Hematopoietic multipotent progenitor cell treated with erythropoietin and hydrocortisone succinate and interleukin-3 and kit ligand, for 4 days (in vitro differentiated cells): Measurements from ENCODE around the gene CCT7.
A peak's percentile ranks its signal among the peaks of the same experiment; 100 is the strongest.
"Not testable (repeated sequence)": the region's sequence is repeated elsewhere in the genome, so short reads cannot be mapped to it uniquely, and the experiment has no call there.

Experiments
- DNase-seq: peaks from one replicate; pipeline ENCODE4 v3.0.0-alpha.2; 2015

CCT7 gene

GRCh38 chr2:73233932-73234832 lies at the start of gene CCT7:
TSS of gene CCT7 (plus strand) at chr2:73234308. CDS start at chr2:73234379, 71 bp downstream.
- DNase-seq = peak; percentile 98

GRCh38 chr2:73185965-73186364 lies 48.1 kb upstream of the CCT7 start:
- DNase-seq = no peak

GRCh38 chr2:73187549-73187948 lies 46.6 kb upstream of the CCT7 start:
- DNase-seq = no peak

- DNase-seq = no peak
Measured at GRCh38 chr2:73197579-73197978, 36.5 kb upstream of the CCT7 start.

DNA sequence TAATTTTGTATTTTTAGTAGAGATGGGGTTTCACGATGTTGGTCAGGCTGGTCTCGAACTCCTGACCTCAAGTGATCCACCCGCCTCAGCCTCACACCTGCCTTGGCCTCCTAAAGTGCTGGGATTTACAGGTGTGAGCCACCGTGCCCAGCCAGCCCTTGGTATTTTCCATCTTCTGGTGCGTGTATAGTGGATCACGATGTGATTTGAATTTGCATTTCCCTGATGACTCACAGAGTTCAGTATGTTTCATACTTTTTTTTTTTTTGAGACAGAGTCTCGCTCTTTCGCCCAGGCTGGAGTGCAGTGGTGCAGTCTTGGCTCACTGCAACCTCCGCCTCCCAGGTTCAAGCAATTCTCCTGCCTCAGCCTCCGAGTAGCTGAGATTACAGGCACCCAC lies 33.8 kb upstream of the CCT7 start:
- not testable (repeated sequence) for DNase-seq

GRCh38 chr2:73202156-73203054 lies 31.7 kb upstream of the CCT7 start, which contains the start of gene NOTO:
TSS of gene NOTO (plus strand) at chr2:73202574. CDS start at chr2:73202667, 93 bp downstream.
- DNase-seq = peak; percentile 21

DNA sequence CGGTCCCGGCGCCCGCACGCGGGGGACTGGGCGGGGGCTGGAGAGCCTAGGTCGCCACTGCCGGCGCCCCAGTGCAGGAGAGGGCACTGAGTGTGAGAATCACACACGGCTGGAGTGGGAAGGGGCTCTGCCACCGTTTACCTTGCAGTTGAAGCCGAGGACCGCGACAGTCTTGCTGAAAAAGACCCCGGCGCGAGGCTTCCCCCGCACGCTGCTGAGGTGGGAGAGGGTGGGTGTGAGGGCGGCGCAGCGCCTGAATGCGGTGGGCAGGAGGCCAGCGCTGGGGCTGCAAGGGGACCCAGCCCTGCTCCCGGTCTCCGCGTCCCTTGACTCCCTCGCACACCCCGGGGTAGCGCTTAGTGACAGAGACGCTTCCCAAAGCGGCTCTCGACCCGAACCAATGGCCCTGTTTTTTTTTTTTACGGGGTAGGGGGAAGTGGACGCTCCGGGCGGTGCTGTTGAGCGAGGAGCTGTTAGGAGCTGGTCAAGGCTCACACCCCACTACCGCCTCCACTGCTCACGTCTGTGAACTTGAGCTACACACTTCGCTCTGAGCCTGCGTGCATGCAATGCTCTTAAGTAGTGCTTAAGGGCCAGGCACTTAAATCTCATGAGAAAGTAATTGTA lies 30.9 kb upstream of the CCT7 start:
- peak; percentile 40 for DNase-seq

- no peak for DNase-seq
Measured at GRCh38 chr2:73205611-73206010, 28.5 kb upstream of the CCT7 start.

GRCh38 chr2:73208258-73208657 lies 25.9 kb upstream of the CCT7 start:
- DNase-seq = no peak

- DNase-seq = no peak
Measured at GRCh38 chr2:73210019-73210418, 24.1 kb upstream of the CCT7 start.

DNA sequence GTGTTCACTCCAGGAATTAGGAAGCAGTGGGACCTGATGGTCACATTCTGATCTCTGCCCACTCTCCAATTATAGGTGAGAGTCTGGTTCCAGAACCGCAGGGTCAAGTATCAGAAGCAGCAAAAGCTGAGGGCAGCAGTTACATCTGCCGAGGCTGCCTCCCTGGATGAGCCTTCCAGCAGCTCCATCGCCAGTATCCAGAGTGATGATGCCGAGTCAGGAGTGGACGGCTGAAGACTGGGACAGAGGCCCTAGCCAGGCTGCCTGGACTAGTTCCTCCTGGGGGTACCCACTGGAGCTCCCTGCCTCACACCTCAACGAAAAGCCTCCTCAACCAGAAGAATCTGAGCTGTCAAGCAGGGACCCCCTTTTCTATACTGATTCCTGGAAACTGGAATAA lies 23.4 kb upstream of the CCT7 start:
- DNase-seq = no peak

- no peak for DNase-seq
Measured at GRCh38 chr2:73212098-73212447, 22.0 kb upstream of the CCT7 start.

DNA sequence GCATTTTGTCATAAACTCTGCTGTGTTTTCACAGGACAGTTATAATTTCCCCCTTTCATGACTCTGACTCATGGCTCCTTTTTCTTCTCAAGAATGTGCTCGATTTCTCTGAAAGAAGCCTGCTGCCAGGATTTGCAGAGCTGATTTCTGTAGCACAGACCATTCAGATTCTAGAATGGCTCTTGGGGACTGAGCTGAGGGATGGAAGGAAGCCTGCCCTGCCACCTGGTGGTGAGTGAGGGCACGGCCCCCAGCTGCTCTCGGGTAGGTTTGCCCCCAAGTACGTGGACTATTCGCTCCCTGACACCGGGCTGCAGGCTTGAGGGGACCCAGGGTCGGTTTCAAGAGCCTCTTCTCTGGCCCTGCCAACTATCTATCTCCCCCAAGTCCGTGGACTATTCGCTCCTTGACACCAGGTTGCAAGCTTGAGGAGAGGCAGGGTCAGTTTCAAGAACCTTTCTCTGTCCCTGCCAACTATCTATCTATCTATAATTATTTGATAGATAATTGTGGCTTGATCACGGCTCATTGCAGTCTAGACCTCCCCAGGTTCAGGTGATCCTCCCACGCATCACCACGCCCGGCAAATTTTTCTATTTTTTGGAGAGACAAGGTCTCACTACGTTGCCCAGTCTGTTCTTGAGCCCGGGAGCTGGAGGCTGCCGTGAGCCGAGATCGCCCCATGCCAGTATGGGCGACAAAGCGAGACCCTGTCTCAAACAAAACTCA lies 21.5 kb upstream of the CCT7 start:
- peak; percentile 89 for DNase-seq

DNA sequence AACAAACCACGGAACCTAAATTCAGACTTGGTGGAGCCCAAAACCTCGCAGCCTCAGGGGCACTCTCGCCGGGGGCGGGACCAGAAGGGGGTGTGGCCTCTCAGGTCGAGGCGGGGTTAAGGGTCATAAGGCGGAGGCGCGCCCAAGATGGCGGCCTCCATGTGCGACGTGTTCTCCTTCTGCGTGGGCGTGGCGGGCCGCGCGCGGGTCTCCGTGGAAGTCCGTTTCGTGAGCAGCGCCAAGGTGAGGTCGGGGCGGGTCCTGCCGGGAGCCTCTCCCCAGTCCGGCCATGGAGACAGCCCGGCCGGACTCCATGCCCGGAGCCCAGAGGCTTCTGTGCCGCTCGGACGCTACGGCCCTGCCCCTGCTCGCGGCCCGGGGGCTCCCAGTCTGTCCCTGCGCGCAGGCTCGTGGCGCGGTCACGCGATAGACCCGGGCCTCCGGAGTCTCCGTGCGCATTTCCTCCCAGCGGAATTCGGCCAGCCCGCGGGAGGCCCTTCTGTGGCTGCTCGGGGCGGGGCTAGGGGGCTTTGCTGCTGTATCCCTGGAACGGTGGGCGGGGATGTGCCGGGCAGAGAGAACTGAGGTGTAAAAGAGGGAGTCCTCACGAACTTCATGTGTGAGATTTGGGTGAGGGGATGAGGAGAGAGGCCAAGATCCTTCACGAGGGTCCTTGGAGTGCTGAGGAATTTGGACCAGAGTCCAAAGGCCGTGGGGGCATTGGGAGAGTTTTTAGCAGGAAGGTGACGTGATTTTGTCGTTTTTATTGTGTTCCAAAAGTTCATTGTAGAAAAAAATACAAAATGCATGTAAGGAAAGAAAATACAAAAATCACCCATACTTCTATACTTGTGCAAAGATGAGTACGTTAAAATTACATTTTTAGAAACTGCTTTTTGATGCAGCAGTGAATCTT lies 19.7 kb upstream of the CCT7 start, which contains the start of gene SMYD5:
TSS of gene SMYD5 (plus strand) at position 126 of the 916 bp plus-strand sequence. CDS start at position 148, 22 bp downstream.
- peak; percentile 96 for DNase-seq

- DNase-seq = no peak
Measured at GRCh38 chr2:73215254-73215653, 18.9 kb upstream of the CCT7 start.

GRCh38 chr2:73217160-73217559 lies 16.9 kb upstream of the CCT7 start:
- DNase-seq = no peak

DNA sequence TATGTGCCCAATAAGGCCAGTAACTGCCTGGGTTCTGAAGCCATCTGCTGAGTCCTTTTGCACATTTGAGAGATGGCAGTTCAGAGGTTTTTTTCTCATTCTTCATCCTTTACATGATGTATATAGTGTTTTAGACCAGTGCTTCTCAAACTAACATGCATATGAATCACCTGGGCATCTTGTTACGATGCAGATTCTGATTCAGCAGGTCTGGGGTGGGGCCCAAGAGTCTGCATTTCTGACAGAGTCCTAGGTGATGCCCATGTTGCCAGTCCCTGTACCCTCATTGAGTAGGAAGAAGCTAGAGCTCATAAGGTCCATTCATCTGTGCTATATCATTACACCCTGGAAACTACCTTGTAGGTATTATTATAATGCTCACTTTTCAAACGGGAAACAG lies 16.3 kb upstream of the CCT7 start:
- DNase-seq = no peak

- no peak for DNase-seq
Measured at GRCh38 chr2:73218298-73218697, 15.8 kb upstream of the CCT7 start.

DNA sequence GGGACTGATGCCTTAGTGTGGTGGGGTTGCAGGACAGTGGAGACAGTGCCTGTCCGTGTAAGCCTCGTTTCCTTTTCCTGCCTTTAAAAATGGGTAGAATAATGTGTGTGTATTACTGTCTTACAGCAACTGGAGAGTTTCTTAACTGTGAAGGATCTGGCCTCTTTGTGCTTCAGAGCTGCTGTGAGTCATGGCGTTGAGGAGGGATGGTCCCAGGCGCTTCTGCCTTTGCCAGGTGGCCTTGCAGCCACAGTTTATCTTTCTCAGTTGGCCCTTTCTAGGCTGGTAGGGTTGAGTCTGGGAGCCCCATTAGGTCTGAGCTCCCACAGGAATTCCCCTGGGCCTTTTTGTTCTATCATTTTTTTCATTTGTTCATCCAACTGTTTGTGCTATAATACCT lies 10.3 kb upstream of the CCT7 start:
- no peak for DNase-seq

- peak; percentile 23 for DNase-seq
Measured at GRCh38 chr2:73225513-73226360, 8.4 kb upstream of the CCT7 start.
